IMR-90 (cell line): ENCODE data around the gene CORO7. TPM values are rescaled to one million over a fixed set of nuclear protein-coding genes. Genes with fewer than 3 reads are reported as not detected.
A peak's percentile ranks its signal among the peaks of the same experiment; 100 is the strongest.

Experiments
- ATAC-seq: fragments of 200-7000 bp; cut with Tn5 transposase; 2 replicates; pipeline ENCODE4 v1.9.1; 2020; ENCODE audit warnings: low read depth, mild to moderate bottlenecking, moderate library complexity
- BruUV-seq: library from RNA; stranded (reverse); fragments of 400-500 nt; replicated peaks from 2 replicates; lab custom pipeline; 2021; lab: Mats Ljungman, UMichigan
- CTCF ChIA-PET: fragments of 300-600 bp; formaldehyde crosslinking; extraction: SDS; loops from one replicate; lab custom pipeline; 2021; ENCODE audit warnings: antibody characterized with exemption; lab: Yijun Ruan, JAX
- POLR2A ChIA-PET: fragments of 300-600 bp; sonication (Branson Sonifier 250); formaldehyde crosslinking; loops from one replicate; lab custom pipeline; 2022; ENCODE audit warnings: antibody characterized with exemption; ENCODE audit not compliant: unreplicated experiment; lab: Charles Lee
- DNase-seq: peaks from one replicate; pipeline ENCODE4 v3.0.0; 2013
- H2AFZ ChIP-seq: replicated peaks from 2 replicates; pipeline ENCODE3; 2013; ENCODE audit warnings: low read length, mild to moderate bottlenecking; ENCODE audit not compliant: poor library complexity
- H2AK5ac ChIP-seq: 2 replicates; pipeline ENCODE4 v1.6.1; 2013; ENCODE audit warnings: low read depth, low read length, inconsistent platforms
- H2AK9ac ChIP-seq: replicated peaks from 2 replicates; pipeline ENCODE3; 2013; ENCODE audit warnings: mild to moderate bottlenecking, low read depth, low read length, moderate library complexity; ENCODE audit not compliant: poor library complexity
- H2BK120ac ChIP-seq: 2 replicates; pipeline ENCODE4 v1.6.1; 2013; ENCODE audit warnings: low read depth, low read length, inconsistent platforms
- H2BK15ac ChIP-seq: 3 replicates; pipeline ENCODE4 v1.6.1; 2013; ENCODE audit warnings: low read depth, low read length, inconsistent platforms
- H2BK20ac ChIP-seq: 2 replicates; pipeline ENCODE4 v1.6.1; 2013; ENCODE audit warnings: low read depth, mild to moderate bottlenecking, inconsistent platforms, low read length, moderate library complexity
- H2BK5ac ChIP-seq: 2 replicates; pipeline ENCODE4 v1.6.1; 2013; ENCODE audit warnings: mild to moderate bottlenecking, low read depth, low read length, inconsistent platforms; ENCODE audit not compliant: poor library complexity, severe bottlenecking
- H3K14ac ChIP-seq: replicated peaks from 2 replicates; pipeline ENCODE4 v1.6.1; 2013; ENCODE audit warnings: low read depth, low read length, inconsistent platforms
- H3K18ac ChIP-seq: 2 replicates; pipeline ENCODE4 v1.6.1; 2013; ENCODE audit warnings: low read depth, low read length, control low read depth
- H3K23ac ChIP-seq: 2 replicates; pipeline ENCODE4 v1.6.1; 2013; ENCODE audit warnings: low read depth, low read length, inconsistent platforms
- H3K27ac ChIP-seq: 2 replicates; pipeline ENCODE4 v1.5.1; 2013; ENCODE audit warnings: mild to moderate bottlenecking, control low read depth, low read length; ENCODE audit not compliant: insufficient read depth
- H3K27me3 ChIP-seq: 2 replicates; pipeline ENCODE4 v1.6.1; 2013; ENCODE audit warnings: low read length; ENCODE audit not compliant: control insufficient read depth, insufficient read depth
- H3K36me3 ChIP-seq: 2 replicates; pipeline ENCODE4 v1.6.1; 2013; ENCODE audit warnings: low read length, mixed read lengths; ENCODE audit not compliant: control insufficient read depth, insufficient read depth
- H3K4ac ChIP-seq: 2 replicates; pipeline ENCODE4 v1.6.1; 2013; ENCODE audit warnings: low read depth, low read length, inconsistent platforms
- H3K4me1 ChIP-seq: 2 replicates; pipeline ENCODE4 v1.6.1; 2013; ENCODE audit warnings: low read length, mixed read lengths; ENCODE audit not compliant: control insufficient read depth, insufficient read depth
- H3K4me2 ChIP-seq: 2 replicates; pipeline ENCODE4 v1.6.1; 2013; ENCODE audit warnings: low read depth, mild to moderate bottlenecking, control low read depth, low read length, moderate library complexity
- H3K4me3 ChIP-seq: 2 replicates; pipeline ENCODE4 v1.5.1; 2013; ENCODE audit warnings: low read depth, mild to moderate bottlenecking, control low read depth, low read length, moderate library complexity; ENCODE audit not compliant: insufficient read depth
- H3K56ac ChIP-seq: 2 replicates; pipeline ENCODE4 v1.6.1; 2013; ENCODE audit warnings: low read length, inconsistent platforms; ENCODE audit not compliant: insufficient read depth; ENCODE audit errors: extremely low read depth
- H3K79me1 ChIP-seq, 2 experiments: 2 replicates each; pipeline ENCODE4 v1.6.1; 2013; ENCODE audit warnings: low read length in 2 of 2, inconsistent platforms in 1 of 2, low read depth in 1 of 2
- H3K9ac ChIP-seq: 2 replicates; pipeline ENCODE4 v1.6.1; 2013; ENCODE audit warnings: low read depth, low read length, control low read depth
- H3K9me1 ChIP-seq: 2 replicates; pipeline ENCODE4 v1.6.1; 2013; ENCODE audit warnings: low read length, inconsistent platforms; ENCODE audit not compliant: insufficient read depth
- H3K9me3 ChIP-seq: 2 replicates; pipeline ENCODE4 v1.6.1; 2013; ENCODE audit warnings: low read length; ENCODE audit not compliant: control insufficient read depth, insufficient read depth
- H4K20me1 ChIP-seq: 2 replicates; pipeline ENCODE4 v1.6.1; 2013; ENCODE audit warnings: low read length, inconsistent platforms; ENCODE audit not compliant: insufficient read depth
- H4K5ac ChIP-seq: 2 replicates; pipeline ENCODE4 v1.6.1; 2013; ENCODE audit warnings: mild to moderate bottlenecking, low read depth, low read length, control low read depth
- H4K8ac ChIP-seq, 2 experiments: 2 replicates each; pipeline ENCODE4 v1.6.1; 2013; ENCODE audit warnings: low read depth in 2 of 2, low read length in 2 of 2, control low read depth in 1 of 2, inconsistent platforms in 1 of 2
- H4K91ac ChIP-seq: 2 replicates; pipeline ENCODE4 v1.6.1; 2013; ENCODE audit warnings: low read depth, low read length, inconsistent platforms; ENCODE audit not compliant: insufficient read depth
- BHLHE40 ChIP-seq: fragments of 150-350 bp; IDR thresholded peaks from 2 replicates; pipeline ENCODE4 v1.6.1; 2016; ENCODE audit warnings: mild to moderate bottlenecking, low read depth, low read length
- CEBPB ChIP-seq: IDR thresholded peaks from 2 replicates; pipeline ENCODE4 v1.6.1; 2012; ENCODE audit warnings: low read depth, low read length, improper control_type of control experiment
- CHD1 ChIP-seq: IDR thresholded peaks from 2 replicates; pipeline ENCODE4 v1.6.1; 2012; ENCODE audit warnings: low read depth, low read length, improper control_type of control experiment
- CTCF ChIP-seq: conservative IDR thresholded peaks from 2 replicates; pipeline ENCODE4 v1.5.1; 2012; ENCODE audit warnings: mild to moderate bottlenecking, low read depth, low read length, improper control_type of control experiment
- ELK1 ChIP-seq: fragments of 150-350 bp; IDR thresholded peaks from 2 replicates; pipeline ENCODE4 v1.6.1; 2016; ENCODE audit warnings: low read depth, mild to moderate bottlenecking, low read length, moderate library complexity, borderline replicate concordance
- FOS ChIP-seq: fragments of 150-350 bp; IDR thresholded peaks from 2 replicates; pipeline ENCODE4 v1.6.1; 2016; ENCODE audit warnings: low read depth, low read length
- MAFK ChIP-seq: IDR thresholded peaks from 2 replicates; pipeline ENCODE4 v1.6.1; 2012; ENCODE audit warnings: low read depth, low read length, improper control_type of control experiment
- MAZ ChIP-seq: IDR thresholded peaks from 2 replicates; pipeline ENCODE4 v1.6.1; 2012; ENCODE audit warnings: low read depth, mild to moderate bottlenecking, low read length, improper control_type of control experiment, moderate library complexity, borderline replicate concordance
- NFE2L2 ChIP-seq: fragments of 150-350 bp; IDR thresholded peaks from 2 replicates; pipeline ENCODE4 v1.6.1; 2016; ENCODE audit warnings: low read depth, mild to moderate bottlenecking, low read length
- POLR2A ChIP-seq: IDR thresholded peaks from 2 replicates; pipeline ENCODE4 v1.6.1; 2012; ENCODE audit warnings: mild to moderate bottlenecking, low read depth, low read length
- RAD21 ChIP-seq: IDR thresholded peaks from 2 replicates; pipeline ENCODE4 v1.6.1; 2012; ENCODE audit warnings: low read length, improper control_type of control experiment
- RCOR1 ChIP-seq: IDR thresholded peaks from 2 replicates; pipeline ENCODE4 v1.6.1; 2012; ENCODE audit warnings: mild to moderate bottlenecking, low read length, improper control_type of control experiment; ENCODE audit not compliant: insufficient replicate concordance
- RFX5 ChIP-seq: IDR thresholded peaks from 2 replicates; pipeline ENCODE4 v1.8.0; 2012; ENCODE audit warnings: low read depth, mild to moderate bottlenecking, low read length, moderate library complexity
- SMC3 ChIP-seq: fragments of 150-350 bp; IDR thresholded peaks from 2 replicates; pipeline ENCODE4 v1.6.1; 2016; ENCODE audit warnings: low read depth, mild to moderate bottlenecking, antibody characterized with exemption, low read length, moderate library complexity
- USF2 ChIP-seq: fragments of 150-350 bp; IDR thresholded peaks from 2 replicates; pipeline ENCODE4 v1.6.1; 2017; ENCODE audit warnings: mild to moderate bottlenecking, antibody characterized with exemption, low read length, low read depth
- WGBS, 2 experiments: methylation state at CpG; one replicate each; pipeline versions ENCODE4 v1.1.5 to v1.1.7; 2013; ENCODE audit warnings: missing lambda C conversion rate in 2 of 2; ENCODE audit not compliant: insufficient read length in 1 of 2; ENCODE audit errors: extremely low coverage in 2 of 2; 5-methylcytosine and 5-hydroxymethylcytosine counted together
- dilution Hi-C: fragments of 300-500 bp; cut with HindIII; formaldehyde crosslinking; loops from one replicate; pipeline ENCODE4 v1.14.3; 2018; ENCODE audit warnings: low sequenced_read_pairs; ENCODE audit not compliant: unreplicated experiment
- in situ Hi-C: fragments of 300-500 bp; cut with MboI; formaldehyde crosslinking; loops from 3 replicates; pipeline ENCODE4 v1.14.3; 2019; ENCODE audit warnings: low sequenced_read_pairs, inconsistent platforms, mixed read lengths
- intact Hi-C: fragments of 100-400 bp; cut with micrococcal nuclease; formaldehyde crosslinking; loops from 2 replicates; pipeline ENCODE4 v1.10.0; 2022
- polyA plus RNA-seq, 3 experiments: library from polyadenylated mRNA; depleted of rRNA; stranded (reverse); fragments of >200 nt; gene quantifications; 2 replicates each; pipeline ENCODE4 v1.2.3, GENCODE V29; 2012; ENCODE audit warnings: low replicate concordance in 1 of 3
- total RNA-seq: library from RNA; depleted of rRNA; stranded (reverse); fragments of >200 nt; gene quantifications from 2 replicates; pipeline ENCODE4 v1.2.3, GENCODE V29; 2012

The CORO7 gene
- total and polyA plus RNA-seq, 2 of the 4 experiments (the other 2 are of a cell fraction): 6.3 to 26.7 TPM

GRCh38 chr16:4425378-4426020 is 9.1 kb upstream of the CORO7 start, which contains the start of gene DNAJA3:
Gene DNAJA3 (plus strand): TSS chr16:4425868. CDS start chr16:4425882, 14 bp downstream.
- H2BK120ac ChIP-seq: peak within 1 kb of the TSS; percentile 98
- 0% methylated on average over 4 of the region's 68 CpGs; no CpG with 5 or more reads in 1 of the 2 experiments for WGBS, 2 experiments
- H3K14ac ChIP-seq: peak within 1 kb of the TSS; percentile 100
- peaks cover 16% of the 10 kb centered on the region for H3K9me1 ChIP-seq
- peaks cover 5% of the 10 kb centered on the region; the same call in 1 of the 2 replicates for H3K4me1 ChIP-seq
- peak within 1 kb of the TSS; percentile 96 for H3K4me2 ChIP-seq
- peak within 1 kb of the TSS; percentile 100 for H3K23ac ChIP-seq
- H4K91ac ChIP-seq: peak within 1 kb of the TSS; percentile 100
- H4K20me1 ChIP-seq: peaks cover 16% of the 10 kb centered on the region; the same call in 1 of the 2 replicates
- peak within 1 kb of the TSS; percentile 99 for H2AK5ac ChIP-seq
- H3K27me3 ChIP-seq: no peaks in the 10 kb centered on the region
- peak within 1 kb of the TSS; percentile 89 to 100 for H4K8ac ChIP-seq
- DNase-seq (peak; percentile 96), ATAC-seq (peak; percentile 97)
- H3K56ac ChIP-seq: peak within 1 kb of the TSS; percentile 100
- peak within 1 kb of the TSS; percentile 96 for H3K18ac ChIP-seq
- H2AFZ ChIP-seq: peak within 1 kb of the TSS; percentile 100
- H2BK5ac ChIP-seq: peak within 1 kb of the TSS; percentile 99
- H3K79me1 ChIP-seq: peaks cover 13 to 41% of the 10 kb centered on the region in 2 experiments; a peak in 3 of 4 replicates
- in situ Hi-C loops (no loop called here), intact Hi-C loops (no loop called here), dilution Hi-C loops (no loop called here)
- H3K4ac ChIP-seq: peak within 1 kb of the TSS; percentile 99
- peak within 1 kb of the TSS; percentile 92 for H2BK20ac ChIP-seq
- H3K36me3 ChIP-seq: peaks cover 1% of the 10 kb centered on the region
- peak within 1 kb of the TSS; percentile 61 for H3K4me3 ChIP-seq
- CTCF ChIA-PET: no interaction called here
- H2BK15ac ChIP-seq: peak within 1 kb of the TSS; percentile 100
- peak within 1 kb of the TSS; percentile 97 for H3K9ac ChIP-seq
- peak within 1 kb of the TSS; percentile 91 for H3K27ac ChIP-seq
- POLR2A ChIA-PET: no interaction called here
- peak within 1 kb of the TSS; percentile 98 for H4K5ac ChIP-seq
- TSS peak; percentile 95 for BruUV-seq
- no peaks in the 10 kb centered on the region for H3K9me3 ChIP-seq
- H2AK9ac ChIP-seq: peak within 1 kb of the TSS; percentile 99
- TF ChIP-seq MAZ (no peak), CTCF (no peak), NFE2L2 (no peak), MAFK (no peak; the same call in 1 of the 2 replicates), ELK1 (no peak), RAD21 (0 out of 2 replicates have a peak, but pooled peaks have one; percentile 9), BHLHE40 (no peak), POLR2A (peak; percentile 92), CHD1 (no peak), SMC3 (no peak), RCOR1 (no peak), CEBPB (peak; percentile 77), RFX5 (no peak), FOS (no peak; the same call in 1 of the 2 replicates), USF2 (no peak; the same call in 1 of the 2 replicates)
